MM.1S (cell line): ENCODE measurements around the gene CD207.
"Not testable (repeated sequence)": the region's sequence is repeated elsewhere in the genome, so short reads cannot be mapped to it uniquely, and the experiment has no call there.

ENCODE experiments used
- DNase-seq: peaks from one replicate; pipeline ENCODE4 v3.0.0-alpha.2; 2015
- H2AFZ ChIP-seq: fragments of 300-600 bp; sonication (generic); 2 replicates; pipeline ENCODE4 v1.6.0; 2016; ENCODE audit warnings: antibody characterized with exemption, low read length
- H3F3A ChIP-seq: fragments of 300-600 bp; sonication (generic); 2 replicates; pipeline ENCODE4 v1.6.1; 2016; ENCODE audit warnings: mild to moderate bottlenecking, antibody characterized with exemption, low read length, moderate library complexity, mixed read lengths; ENCODE audit not compliant: insufficient read depth
- H3K27ac ChIP-seq: fragments of 300-600 bp; sonication (generic); 2 replicates; pipeline ENCODE4 v1.5.1; 2016; ENCODE audit warnings: mild to moderate bottlenecking, low read length
- H3K27me3 ChIP-seq: fragments of 300-600 bp; sonication (generic); replicated peaks from 2 replicates; pipeline ENCODE4 v1.6.0; 2016; ENCODE audit warnings: low read length; ENCODE audit not compliant: insufficient read depth
- H3K36me3 ChIP-seq: fragments of 300-600 bp; sonication (generic); replicated peaks from 2 replicates; pipeline ENCODE4 v1.6.1; 2016; ENCODE audit warnings: mild to moderate bottlenecking, low read length, mixed read lengths; ENCODE audit not compliant: insufficient read depth
- H3K4me1 ChIP-seq: fragments of 300-600 bp; sonication (generic); 2 replicates; pipeline ENCODE4 v1.6.1; 2016; ENCODE audit warnings: low read length, mixed read lengths
- H3K4me2 ChIP-seq: fragments of 300-600 bp; sonication (generic); 2 replicates; pipeline ENCODE4 v1.6.0; 2016; ENCODE audit warnings: low read depth, low read length
- H3K4me3 ChIP-seq: fragments of 300-600 bp; sonication (generic); 2 replicates; pipeline ENCODE4 v1.5.1; 2016; ENCODE audit warnings: low read length, mixed read lengths
- H3K79me2 ChIP-seq: fragments of 300-600 bp; sonication (generic); 2 replicates; pipeline ENCODE4 v1.6.1; 2016; ENCODE audit warnings: mixed run types, low read length, mixed read lengths
- H3K9ac ChIP-seq: fragments of 300-600 bp; sonication (generic); 2 replicates; pipeline ENCODE4 v1.6.1; 2016; ENCODE audit warnings: low read length, mixed read lengths
- H3K9me2 ChIP-seq: fragments of 300-600 bp; sonication (generic); replicated peaks from 2 replicates; pipeline ENCODE4 v1.6.1; 2016; ENCODE audit warnings: mild to moderate bottlenecking, low read length, mixed read lengths; ENCODE audit not compliant: insufficient read depth
- H3K9me3 ChIP-seq: fragments of 300-600 bp; sonication (generic); replicated peaks from 2 replicates; pipeline ENCODE4 v1.6.1; 2016; ENCODE audit warnings: mild to moderate bottlenecking, low read length, mixed read lengths; ENCODE audit not compliant: insufficient read depth
- H4K20me1 ChIP-seq: fragments of 300-600 bp; sonication (generic); 2 replicates; pipeline ENCODE4 v1.6.1; 2016; ENCODE audit warnings: mild to moderate bottlenecking, low read length, moderate library complexity, mixed read lengths; ENCODE audit not compliant: insufficient read depth
- CTCF ChIP-seq: fragments of 300-600 bp; sonication (generic); IDR thresholded peaks from 2 replicates; pipeline ENCODE4 v1.5.1; 2016; ENCODE audit warnings: antibody characterized with exemption, low read length, mixed read lengths
- EZH2 ChIP-seq: fragments of 300-600 bp; sonication (generic); optimal IDR thresholded peaks from 2 replicates; pipeline ENCODE3; 2017; ENCODE audit warnings: low read depth, mild to moderate bottlenecking, antibody characterized with exemption, low read length, mixed read lengths
- EZH2phosphoT487 ChIP-seq: fragments of 300-600 bp; sonication (generic); IDR thresholded peaks from 2 replicates; pipeline ENCODE4 v1.6.1; 2018; ENCODE audit warnings: antibody characterized with exemption, low read length

Gene CD207

GRCh38 chr2:70835643-70836042 lies at the start of gene CD207:
Gene CD207, minus strand, starts transcription at chr2:70835816. Its CDS starts 40 bp downstream, at chr2:70835776.
- no peak for DNase-seq
- Histone ChIP-seq H3K9me3 (no peaks in the 10 kb centered on the region), H3K4me2 (no peak within 1 kb of the TSS), H3K4me1 (no peaks in the 10 kb centered on the region), H3F3A (no peaks in the 10 kb centered on the region), H3K4me3 (no peak within 1 kb of the TSS), H3K27ac (no peak within 1 kb of the TSS), H4K20me1 (no peaks in the 10 kb centered on the region), H3K36me3 (no peaks in the 10 kb centered on the region), H3K79me2 (no peaks in the 10 kb centered on the region), H2AFZ (no peak within 1 kb of the TSS), H3K9ac (no peak within 1 kb of the TSS), H3K9me2 (no peaks in the 10 kb centered on the region), H3K27me3 (no peaks in the 10 kb centered on the region)
- TF ChIP-seq EZH2 (no peak), EZH2phosphoT487 (no peak), CTCF (no peak)

- not testable (repeated sequence) for H3K27me3 ChIP-seq, DNase-seq, H2AFZ ChIP-seq, H3K27ac ChIP-seq, H3K4me1 ChIP-seq, H3K9me3 ChIP-seq, H3K36me3 ChIP-seq, H4K20me1 ChIP-seq, H3K9me2 ChIP-seq, H3K79me2 ChIP-seq, H3K9ac ChIP-seq, H3K4me3 ChIP-seq, H3K4me2 ChIP-seq, H3F3A ChIP-seq
Measured at GRCh38 chr2:70878543-70878942, 42.9 kb upstream of the CD207 start.

DNA sequence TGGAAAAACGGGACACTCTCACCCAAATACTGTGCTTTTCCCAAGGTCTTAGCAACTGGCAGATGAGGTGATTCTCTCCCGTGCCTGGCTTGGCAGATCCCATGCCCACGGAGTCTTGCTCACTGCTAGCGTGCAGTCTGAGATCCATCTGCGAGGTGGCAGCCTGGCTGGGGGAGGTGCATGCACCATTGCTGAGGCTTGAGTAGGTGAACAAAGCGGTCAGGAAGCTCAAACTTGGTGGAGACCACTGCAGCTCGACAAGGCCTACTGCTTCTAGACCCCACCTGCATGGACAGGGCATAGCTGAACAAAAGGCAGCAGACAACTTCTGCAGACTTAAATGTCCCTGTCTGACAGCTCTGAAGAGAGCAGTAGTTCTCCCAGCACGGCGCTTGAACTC lies 40.5 kb upstream of the CD207 start:
- H3K9me2 ChIP-seq, H3K4me3 ChIP-seq, H3K27ac ChIP-seq, H3K4me2 ChIP-seq, H3K4me1 ChIP-seq, H3K36me3 ChIP-seq, H2AFZ ChIP-seq, H3K9me3 ChIP-seq, DNase-seq, H3K79me2 ChIP-seq, H4K20me1 ChIP-seq, H3K9ac ChIP-seq, H3K27me3 ChIP-seq, H3F3A ChIP-seq: not testable (repeated sequence)

DNA sequence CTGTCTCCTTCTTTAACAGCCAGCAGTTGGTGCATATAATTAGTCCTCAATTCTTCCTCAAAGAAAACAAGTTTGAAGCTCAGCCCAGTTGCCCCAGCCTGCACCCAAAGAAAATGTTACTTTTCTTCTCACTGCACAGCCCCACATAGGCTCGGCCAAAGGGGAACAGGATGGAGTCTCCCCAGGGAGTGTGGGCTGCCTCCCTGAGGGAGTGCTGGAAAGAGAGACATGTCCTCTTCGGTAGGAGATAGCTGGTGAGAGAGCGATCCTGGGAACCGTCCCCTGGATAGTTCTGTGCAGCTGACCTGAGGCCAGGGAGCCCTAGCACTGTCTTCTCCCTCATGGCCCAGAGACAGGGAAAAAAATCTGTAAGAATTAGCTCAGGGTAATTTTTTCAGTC lies 37.9 kb upstream of the CD207 start:
- Histone ChIP-seq H3K9me2 (no peaks in the 10 kb centered on the region), H3K27me3 (no peaks in the 10 kb centered on the region), H3K9ac (no peak overlapping the region), H3K4me2 (no peak overlapping the region), H3K4me1 (0 out of 2 replicates have a peak, but pooled peaks cover 3% of the 10 kb centered on the region), H3F3A (no peaks in the 10 kb centered on the region), H2AFZ (no peak overlapping the region), H3K27ac (no peak overlapping the region), H3K9me3 (no peaks in the 10 kb centered on the region), H4K20me1 (no peaks in the 10 kb centered on the region), H3K79me2 (no peaks in the 10 kb centered on the region), H3K36me3 (no peaks in the 10 kb centered on the region), H3K4me3 (no peak overlapping the region)
- no peak for DNase-seq
- TF ChIP-seq CTCF (no peak), EZH2 (no peak), EZH2phosphoT487 (no peak)
